ENCODE results near the gene TULP3. TPM values are rescaled to one million over a fixed set of nuclear protein-coding genes. Genes with fewer than 3 reads are reported as not detected.

TULP3 gene
- total and polyA plus RNA-seq, 10 of the 15 experiments (the other 5 are each of a cell fraction or from before 2014, with no cell fraction given) = 3.1 to 10.4 (median 8.1) TPM

- Histone ChIP-seq H4K20me1 (ENCODE audit: control insufficient read depth, insufficient read depth) (no peaks in the 10 kb centered on the region; the same call in 1 of the 2 replicates), H3K9ac (ENCODE audit: control insufficient read depth, insufficient read depth, low read length) (no peak overlapping the region), H3K4me3 (no peak overlapping the region), H3K9me3 (replicated peaks; ENCODE audit: control insufficient read depth, insufficient read depth, low read length) (no peaks in the 10 kb centered on the region), H3K4me1 (ENCODE audit: control insufficient read depth, insufficient read depth, low read length) (no peaks in the 10 kb centered on the region), H3K27ac (ENCODE audit: control insufficient read depth, insufficient read depth) (no peak overlapping the region), H2AFZ (ENCODE audit: control insufficient read depth, low read depth, low read length) (no peak overlapping the region), H3K79me2 (ENCODE audit: control insufficient read depth, insufficient read depth, low read length) (no peaks in the 10 kb centered on the region), H3K36me3 (ENCODE audit: control insufficient read depth in 2 of 2, insufficient read depth in 2 of 2, low read length in 1 of 2) (no peaks in the 10 kb centered on the region), H3K4me2 (ENCODE audit: control insufficient read depth, insufficient read depth) (no peak overlapping the region), H3K27me3 (replicated peaks in 1 of 2; ENCODE audit: control insufficient read depth in 2 of 2, insufficient read depth in 2 of 2, low read length in 1 of 2) (no peaks in the 10 kb centered on the region)
- CTCF ChIA-PET = interaction anchor here (0.6 kb wide), 1 partner anchor 39 kb away, joined by 3 read pairs; no protein-coding TSS in a partner anchor
- in situ Hi-C loops (cut with MboI) (no loop called here), intact Hi-C loops (cut with micrococcal nuclease; ENCODE audit: unreplicated experiment) (no loop called here)
- POLR2A ChIA-PET = no interaction called here
- RAD21 ChIA-PET (ENCODE audit: unreplicated experiment) = interaction anchor here (0.6 kb wide), 1 partner anchor 89 kb away, joined by 3 read pairs; no protein-coding TSS in a partner anchor
- no peak for ATAC-seq
- whole genome bisulfite sequencing (ENCODE audit: insufficient coverage, insufficient replicate concordance, low lambda C conversion rate, missing lambda C conversion rate) = 32% methylated on average over 2 of the region's 2 CpGs
- SMC1A ChIA-PET (ENCODE audit: uncharacterized antibody, unreplicated experiment) = no interaction called here
- BruUV-seq (replicated peaks) = no TSS peak
- no peak for DNase-seq (ENCODE audit: low read depth, low spot score)
- TF ChIP-seq TCF7 (IDR thresholded peaks at IDR 0.05; ENCODE audit: borderline replicate concordance) (no peak), RCOR1 (conservative IDR thresholded peaks at IDR 0.05; ENCODE audit: low read depth, low read length) (no peak), ZNF24 (IDR thresholded peaks at IDR 0.05) (no peak), RAD21 (IDR thresholded peaks at IDR 0.05; ENCODE audit: insufficient read depth, low read depth, low read length) (no peak), NR2C1 (IDR thresholded peaks at IDR 0.05) (no peak), FOS (IDR thresholded peaks at IDR 0.05; ENCODE audit: borderline replicate concordance, extremely low read depth, insufficient read length) (no peak), CHD1 (IDR thresholded peaks at IDR 0.05; ENCODE audit: low read depth, low read length) (no peak), USF2 (IDR thresholded peaks at IDR 0.05; ENCODE audit: borderline replicate concordance, low read depth, low read length) (no peak), BHLHE40 (IDR thresholded peaks at IDR 0.05; ENCODE audit: borderline replicate concordance in 1 of 2, low read depth in 2 of 2, low read length in 1 of 2) (no peak), NBN (IDR thresholded peaks at IDR 0.05) (no peak), CREM (IDR thresholded peaks at IDR 0.05; ENCODE audit: low read depth) (no peak)
- TF ChIP-seq, protein P1, sequence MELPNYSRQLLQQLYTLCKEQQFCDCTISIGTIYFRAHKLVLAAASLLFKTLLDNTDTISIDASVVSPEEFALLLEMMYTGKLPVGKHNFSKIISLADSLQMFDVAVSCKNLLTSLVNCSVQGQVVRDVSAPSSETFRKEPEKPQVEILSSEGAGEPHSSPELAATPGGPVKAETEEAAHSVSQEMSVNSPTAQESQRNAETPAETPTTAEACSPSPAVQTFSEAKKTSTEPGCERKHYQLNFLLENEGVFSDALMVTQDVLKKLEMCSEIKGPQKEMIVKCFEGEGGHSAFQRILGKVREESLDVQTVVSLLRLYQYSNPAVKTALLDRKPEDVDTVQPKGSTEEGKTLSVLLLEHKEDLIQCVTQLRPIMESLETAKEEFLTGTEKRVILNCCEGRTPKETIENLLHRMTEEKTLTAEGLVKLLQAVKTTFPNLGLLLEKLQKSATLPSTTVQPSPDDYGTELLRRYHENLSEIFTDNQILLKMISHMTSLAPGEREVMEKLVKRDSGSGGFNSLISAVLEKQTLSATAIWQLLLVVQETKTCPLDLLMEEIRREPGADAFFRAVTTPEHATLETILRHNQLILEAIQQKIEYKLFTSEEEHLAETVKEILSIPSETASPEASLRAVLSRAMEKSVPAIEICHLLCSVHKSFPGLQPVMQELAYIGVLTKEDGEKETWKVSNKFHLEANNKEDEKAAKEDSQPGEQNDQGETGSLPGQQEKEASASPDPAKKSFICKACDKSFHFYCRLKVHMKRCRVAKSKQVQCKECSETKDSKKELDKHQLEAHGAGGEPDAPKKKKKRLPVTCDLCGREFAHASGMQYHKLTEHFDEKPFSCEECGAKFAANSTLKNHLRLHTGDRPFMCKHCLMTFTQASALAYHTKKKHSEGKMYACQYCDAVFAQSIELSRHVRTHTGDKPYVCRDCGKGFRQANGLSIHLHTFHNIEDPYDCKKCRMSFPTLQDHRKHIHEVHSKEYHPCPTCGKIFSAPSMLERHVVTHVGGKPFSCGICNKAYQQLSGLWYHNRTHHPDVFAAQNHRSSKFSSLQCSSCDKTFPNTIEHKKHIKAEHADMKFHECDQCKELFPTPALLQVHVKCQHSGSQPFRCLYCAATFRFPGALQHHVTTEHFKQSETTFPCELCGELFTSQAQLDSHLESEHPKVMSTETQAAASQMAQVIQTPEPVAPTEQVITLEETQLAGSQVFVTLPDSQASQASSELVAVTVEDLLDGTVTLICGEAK (IDR thresholded peaks at IDR 0.05; ENCODE audit: borderline replicate concordance) = no peak
- no peak for FAIRE-seq
Observed at GRCh38 chr12:2967651-2968050, 77.0 kb downstream of the TULP3 start.
